ENCODE measurements around the gene RNF207.

Gene RNF207

DNA sequence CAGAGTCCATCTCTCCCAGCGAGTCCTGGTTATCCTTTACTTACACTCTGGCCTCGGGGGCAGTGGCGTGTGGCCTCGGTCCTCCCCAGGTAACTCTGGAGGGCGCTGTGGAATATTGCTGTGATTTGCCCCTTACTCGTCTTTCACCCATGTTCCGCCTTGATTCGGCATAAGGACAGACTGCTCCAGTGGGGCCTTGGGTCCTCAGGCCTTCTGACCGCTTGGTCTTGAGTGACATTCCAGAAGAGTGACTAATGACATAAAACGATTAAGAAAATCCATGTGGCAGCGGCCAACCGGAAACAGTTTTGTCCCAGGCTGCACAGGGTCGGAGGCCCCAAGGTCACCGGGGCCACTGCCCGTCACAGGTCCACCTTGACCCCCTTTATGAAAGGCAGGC lies 18.8 kb downstream of the RNF207 start:
- in situ Hi-C loops (cut with MboI; ENCODE audit: low sequenced_read_pairs) = no loop called here

DNA sequence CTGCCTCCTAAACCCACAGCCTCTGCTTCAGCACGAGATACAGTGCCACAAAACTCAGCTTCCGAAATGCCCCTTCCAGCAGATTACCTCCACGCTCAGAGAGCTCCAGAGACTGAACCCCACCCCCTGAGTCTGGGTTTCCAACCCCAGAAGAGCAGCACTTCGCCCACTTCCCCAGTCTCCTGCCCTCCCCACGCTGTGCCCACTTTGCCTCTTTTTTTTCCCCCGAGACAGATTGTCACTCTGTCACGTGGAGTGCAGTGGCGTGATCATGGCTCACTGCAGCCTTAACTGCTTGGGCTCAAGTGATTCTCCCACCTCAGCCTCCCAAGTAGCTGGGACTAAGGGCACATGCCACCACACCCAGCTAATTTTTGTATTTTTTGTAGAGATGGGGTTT lies 19.7 kb downstream of the RNF207 start:
- in situ Hi-C loops (cut with MboI; ENCODE audit: low sequenced_read_pairs) = no loop called here

DNA sequence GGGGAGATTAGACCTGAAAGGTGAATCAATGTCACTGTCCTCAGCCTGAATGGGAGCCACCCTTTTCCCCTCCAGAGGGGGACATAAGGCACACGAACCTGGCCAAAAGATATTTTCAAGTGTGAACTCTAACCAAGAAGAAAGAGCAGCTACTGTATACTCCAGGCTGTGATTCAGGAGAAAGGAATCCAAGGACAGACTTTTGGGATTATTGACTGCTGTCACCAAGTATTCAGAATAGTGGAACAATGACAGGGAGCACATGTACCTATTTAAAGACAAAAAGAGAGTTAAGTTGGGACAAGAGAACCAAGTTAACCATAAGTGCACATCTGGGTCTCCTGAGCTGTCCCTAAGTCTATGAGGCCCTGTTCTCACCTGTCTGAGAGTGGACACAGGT lies 27.5 kb downstream of the RNF207 start:
- in situ Hi-C loops (cut with MboI; ENCODE audit: low sequenced_read_pairs) = no loop called here

DNA sequence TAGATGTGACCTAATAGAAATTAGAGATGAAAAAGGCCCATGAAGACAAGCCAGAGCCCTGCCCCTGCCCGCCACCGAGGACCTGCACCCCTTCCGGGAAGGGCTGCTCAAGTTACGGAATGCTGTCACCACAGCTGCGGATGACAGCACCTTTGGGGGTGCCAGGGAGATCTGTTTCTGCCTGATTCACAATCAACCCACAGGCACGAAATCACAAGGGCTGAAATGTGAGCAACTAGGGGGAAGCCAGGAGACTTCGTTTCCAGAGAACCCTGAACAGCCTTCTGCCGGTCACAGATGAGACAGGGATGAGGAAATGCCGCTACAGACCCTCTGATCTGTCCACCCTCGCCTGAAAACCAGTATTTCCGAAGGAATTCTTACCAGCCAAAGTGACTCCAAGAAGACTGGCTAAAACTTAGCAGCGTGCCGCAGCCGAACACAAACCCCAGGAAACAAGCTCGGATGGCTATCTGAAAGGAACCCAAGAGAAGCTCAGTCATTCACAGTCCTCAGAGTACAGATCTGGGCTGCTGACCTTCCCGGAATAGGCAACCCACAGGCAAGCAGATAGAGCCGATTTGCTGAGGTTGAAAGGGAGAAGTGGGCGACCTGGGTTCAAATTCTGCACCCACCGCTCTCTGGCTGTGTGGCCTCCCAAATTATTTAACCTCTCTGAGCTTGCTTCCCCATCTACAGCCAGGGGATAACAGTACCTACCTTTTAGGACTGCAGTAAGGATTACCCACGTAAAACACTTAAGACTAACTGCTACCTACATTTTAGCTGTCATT lies 28.8 kb downstream of the RNF207 start:
- in situ Hi-C loops (cut with MboI; ENCODE audit: low sequenced_read_pairs) = no loop called here

DNA sequence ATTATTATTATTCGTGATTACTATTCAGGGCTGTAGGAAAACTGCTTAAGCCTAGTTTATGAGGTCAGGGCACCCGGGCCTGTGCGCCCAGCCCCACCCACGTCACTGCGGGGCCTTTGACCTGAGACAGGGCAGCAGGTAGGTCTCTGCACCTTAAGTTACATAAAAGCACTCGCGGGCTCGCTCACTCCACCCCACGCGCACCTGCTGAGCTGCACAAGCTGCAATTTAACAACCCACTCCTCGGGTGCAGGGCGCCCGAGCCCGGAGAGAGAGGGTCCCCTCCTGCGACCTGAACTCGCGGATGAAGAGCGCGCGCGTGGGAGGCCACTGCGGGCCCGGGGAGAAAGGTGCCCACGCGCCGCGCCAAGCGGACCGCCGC lies 29.4 kb downstream of the RNF207 start:
- in situ Hi-C loops (cut with MboI; ENCODE audit: low sequenced_read_pairs) = no loop called here

DNA sequence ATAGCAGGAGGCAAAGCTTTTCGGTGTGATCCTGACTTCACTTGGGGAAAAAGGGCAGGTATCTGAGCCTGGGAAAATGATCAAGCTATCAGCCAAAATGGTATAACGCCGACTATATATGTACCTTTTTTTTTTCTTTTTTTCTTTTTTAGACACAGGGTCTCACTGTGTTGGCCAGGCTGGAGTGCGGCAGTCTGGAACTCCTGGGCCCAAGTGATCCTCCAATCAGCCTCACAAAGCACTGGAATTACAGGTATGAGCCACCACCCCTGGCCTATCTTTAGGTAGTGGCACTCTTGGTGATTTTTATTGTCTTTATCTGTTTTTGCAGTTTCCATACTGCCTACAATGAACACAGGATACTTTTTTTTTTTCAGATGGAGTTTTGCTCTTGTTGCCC lies 31.2 kb downstream of the RNF207 start:
- in situ Hi-C loops (cut with MboI; ENCODE audit: low sequenced_read_pairs) = no loop called here

DNA sequence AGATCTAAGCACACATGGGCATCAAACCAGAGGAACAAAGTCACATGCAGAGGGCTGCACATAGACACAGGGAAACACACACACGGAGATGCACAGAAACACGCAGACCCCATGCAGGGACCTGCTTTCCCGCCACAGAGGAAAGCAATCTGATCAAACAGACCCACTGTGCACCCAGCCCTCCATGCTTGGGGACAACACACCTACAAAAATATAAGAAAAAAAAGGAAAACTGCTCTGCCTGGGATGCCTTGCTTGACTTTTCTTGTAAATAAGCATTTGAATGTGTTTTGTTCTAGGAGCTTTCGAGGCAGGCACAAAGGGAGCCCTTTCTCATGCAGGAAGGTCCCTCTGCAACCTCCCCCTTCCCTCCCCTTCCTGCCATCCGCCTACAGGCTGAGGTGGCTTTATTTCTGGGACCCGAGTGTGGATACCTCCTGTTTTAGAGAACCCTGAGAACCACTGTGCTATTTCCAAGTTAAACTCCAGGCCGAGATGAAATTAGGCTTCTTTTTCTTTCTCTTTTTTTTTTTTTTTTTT lies 33.4 kb downstream of the RNF207 start:
- in situ Hi-C loops (cut with MboI; ENCODE audit: low sequenced_read_pairs) = no loop called here

DNA sequence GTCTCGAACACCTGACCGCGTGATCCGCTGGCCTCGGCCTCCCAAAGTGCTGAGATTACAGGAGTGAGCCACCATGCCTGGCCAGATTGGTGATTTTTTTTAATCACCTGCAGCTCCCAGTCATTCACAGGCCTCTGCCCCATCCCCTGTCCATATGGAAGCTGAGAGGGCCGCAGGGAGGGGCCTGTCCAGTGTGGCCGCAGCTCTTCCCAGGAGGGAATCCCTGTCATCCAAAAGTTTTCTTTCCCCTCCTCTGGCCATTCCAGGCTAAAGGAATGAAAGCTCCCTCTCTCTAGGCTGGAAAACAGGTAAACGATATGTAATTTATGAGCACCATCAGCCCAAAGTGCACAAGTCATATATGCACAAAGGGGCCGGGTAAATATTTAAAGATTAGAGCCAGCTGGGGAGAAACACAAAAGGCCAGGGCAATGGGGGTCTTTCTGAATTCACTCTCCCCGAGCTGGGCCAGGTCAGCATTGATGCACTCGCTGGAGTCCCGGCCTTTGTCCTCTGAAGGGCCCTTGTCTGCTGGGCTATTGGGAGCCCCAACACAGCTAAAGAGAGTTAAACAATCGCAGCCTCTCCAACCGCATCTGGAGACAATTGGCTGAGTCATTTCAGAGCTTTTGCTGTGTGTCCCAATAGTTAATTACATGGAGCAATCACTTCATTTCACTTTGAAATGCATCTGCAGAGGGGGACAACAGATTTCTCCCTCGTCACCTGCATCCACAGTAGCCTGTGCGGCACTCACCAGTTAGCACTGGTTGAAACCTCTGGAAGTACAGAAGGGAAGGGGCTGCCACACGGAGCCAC lies 34.2 kb downstream of the RNF207 start:
- in situ Hi-C loops (cut with MboI; ENCODE audit: low sequenced_read_pairs) = no loop called here

DNA sequence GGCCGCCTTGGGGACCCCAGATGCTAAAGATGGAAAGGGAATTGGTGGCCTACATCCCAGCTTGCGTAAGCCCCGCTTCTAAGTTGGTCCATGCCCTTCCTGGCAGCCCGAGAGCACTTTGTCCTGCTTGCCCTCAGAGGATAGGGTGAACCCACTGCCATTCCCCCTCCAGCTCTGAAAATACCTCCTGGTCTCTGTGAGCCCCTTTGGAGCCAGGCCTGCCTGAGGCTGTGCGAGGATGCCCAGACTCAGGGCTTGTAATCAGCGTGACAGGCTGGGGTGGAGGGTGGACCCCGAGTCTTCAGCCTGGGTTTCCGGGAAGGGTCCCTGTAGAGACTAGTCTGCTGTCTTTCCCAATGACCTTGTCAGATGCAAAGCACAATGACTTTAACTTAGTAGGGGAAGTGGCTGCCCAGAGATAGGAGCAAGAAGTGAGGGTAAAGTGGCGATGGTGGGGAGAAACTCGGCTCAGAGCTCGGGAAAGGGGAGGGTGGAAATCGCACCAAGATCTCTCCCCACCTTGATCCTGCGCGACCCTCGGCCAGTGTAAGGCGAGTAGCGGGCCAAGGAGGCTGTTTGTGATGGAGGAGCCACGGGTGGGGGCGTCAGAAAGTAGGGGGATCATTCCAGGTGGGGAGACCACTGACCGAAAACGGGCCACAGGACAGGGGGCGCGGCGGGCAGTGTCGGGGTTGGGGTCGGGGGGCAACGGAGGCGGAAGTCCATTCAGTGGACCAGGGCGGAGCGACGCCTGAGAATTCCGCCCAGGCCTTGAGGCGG lies 35.4 kb downstream of the RNF207 start:
- in situ Hi-C loops (cut with MboI; ENCODE audit: low sequenced_read_pairs) = no loop called here

DNA sequence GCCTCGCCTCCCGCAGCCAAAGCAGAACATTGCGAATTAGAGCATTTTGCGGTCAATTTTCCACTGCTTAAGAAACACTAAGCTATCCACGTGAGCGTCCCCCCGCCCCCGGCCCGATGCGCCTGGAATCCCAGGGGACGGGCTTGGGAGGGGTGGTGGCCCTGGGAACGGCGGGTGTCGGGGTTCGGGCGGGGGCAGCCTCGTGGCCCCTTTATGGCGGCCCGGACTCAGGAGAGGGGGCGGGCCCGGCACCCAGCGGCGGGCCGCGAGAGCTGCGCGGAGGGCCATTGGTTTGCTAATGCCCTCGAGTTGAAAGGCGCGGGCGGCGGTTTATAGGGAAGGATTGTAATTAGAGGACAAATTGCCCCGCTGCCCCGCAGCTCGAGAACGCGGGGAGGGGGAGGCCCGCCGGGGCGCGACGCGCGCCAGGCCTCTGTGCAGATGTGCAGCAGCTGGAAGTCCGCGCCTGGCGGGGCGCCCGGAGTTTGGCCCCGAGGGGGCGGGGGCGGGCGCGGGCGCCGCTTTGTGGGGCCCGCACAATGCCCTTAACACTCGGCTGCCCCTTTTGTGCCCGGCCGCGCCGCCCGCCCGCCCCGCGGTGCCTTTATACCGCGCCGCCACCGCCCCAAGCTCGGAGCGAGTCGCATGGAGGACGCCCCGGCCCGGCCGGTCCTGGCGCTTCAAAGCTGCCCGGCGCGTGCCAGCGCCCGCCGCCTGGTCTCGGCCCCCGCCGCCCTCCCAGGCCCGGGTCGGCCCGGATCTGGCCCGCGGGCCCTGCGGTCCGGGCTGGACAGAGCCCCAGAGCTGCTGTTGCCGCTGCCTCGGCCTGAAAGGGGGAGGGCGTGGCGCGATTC lies 36.2 kb downstream of the RNF207 start:
- in situ Hi-C loops (cut with MboI; ENCODE audit: low sequenced_read_pairs) = no loop called here

DNA sequence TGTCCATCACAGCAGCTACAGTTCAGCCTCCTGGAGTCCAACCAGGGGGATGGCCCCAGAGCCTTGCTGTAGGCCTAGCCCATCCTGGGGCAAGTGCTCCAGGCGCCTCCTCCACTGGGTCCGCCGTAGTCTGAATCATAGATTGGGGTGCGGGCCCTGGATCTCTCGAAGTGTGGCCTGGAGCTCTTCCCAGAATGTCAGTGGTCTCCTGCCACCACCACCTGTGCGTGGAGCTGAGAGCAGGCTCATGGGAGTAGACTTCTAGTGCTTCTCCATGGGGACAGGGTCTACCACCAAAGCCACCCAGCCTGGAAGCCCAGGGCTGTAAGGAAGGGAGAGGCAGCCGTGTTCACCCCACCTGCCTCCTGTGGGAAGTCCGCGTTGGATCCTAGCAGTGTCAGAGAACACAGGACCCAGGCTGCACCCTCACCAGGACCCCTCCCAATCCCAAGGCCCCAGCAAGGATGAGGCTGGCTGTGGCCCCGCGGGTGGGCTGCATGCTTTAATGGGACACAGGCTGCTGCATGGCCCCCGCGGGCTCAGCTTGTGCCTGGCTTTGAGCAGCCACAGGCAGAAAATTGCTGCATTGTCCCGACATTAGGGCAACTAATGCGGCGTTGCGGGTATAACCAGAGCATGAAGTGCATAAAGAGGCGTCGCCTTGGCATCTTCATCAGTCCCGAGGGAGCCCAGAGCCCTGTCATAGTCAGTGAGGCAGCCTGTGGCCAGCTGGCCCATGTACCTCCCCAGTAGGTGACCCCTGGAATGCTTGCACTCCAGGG lies 37.3 kb downstream of the RNF207 start:
- in situ Hi-C loops (cut with MboI; ENCODE audit: low sequenced_read_pairs) = no loop called here

DNA sequence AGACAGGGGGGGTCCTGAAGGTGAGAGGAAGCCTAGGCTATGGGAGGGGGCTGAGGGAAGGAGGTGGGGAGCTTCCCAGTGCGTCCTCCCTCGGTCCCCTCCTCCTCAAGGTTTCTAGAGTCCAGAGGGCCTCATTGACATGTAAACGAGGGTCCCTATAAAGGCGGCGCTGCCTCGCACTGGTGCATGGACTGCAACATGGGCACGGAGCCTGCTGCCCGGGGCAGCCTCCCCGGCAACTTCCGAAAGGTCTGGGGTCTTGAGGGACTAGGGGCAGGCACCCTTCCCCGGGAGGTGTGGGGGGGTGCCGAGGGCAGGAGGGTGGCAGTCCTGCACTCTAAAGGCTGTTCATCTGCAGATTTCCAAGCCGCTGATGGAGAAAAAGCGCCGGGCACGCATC lies 38.1 kb downstream of the RNF207 start, which contains the start of gene HES3:
HES3 (plus strand) TSS at position 187 of the 400 bp plus-strand sequence; CDS start at position 374, 187 bp downstream.
- in situ Hi-C loops (cut with MboI; ENCODE audit: low sequenced_read_pairs) = no loop called here

DNA sequence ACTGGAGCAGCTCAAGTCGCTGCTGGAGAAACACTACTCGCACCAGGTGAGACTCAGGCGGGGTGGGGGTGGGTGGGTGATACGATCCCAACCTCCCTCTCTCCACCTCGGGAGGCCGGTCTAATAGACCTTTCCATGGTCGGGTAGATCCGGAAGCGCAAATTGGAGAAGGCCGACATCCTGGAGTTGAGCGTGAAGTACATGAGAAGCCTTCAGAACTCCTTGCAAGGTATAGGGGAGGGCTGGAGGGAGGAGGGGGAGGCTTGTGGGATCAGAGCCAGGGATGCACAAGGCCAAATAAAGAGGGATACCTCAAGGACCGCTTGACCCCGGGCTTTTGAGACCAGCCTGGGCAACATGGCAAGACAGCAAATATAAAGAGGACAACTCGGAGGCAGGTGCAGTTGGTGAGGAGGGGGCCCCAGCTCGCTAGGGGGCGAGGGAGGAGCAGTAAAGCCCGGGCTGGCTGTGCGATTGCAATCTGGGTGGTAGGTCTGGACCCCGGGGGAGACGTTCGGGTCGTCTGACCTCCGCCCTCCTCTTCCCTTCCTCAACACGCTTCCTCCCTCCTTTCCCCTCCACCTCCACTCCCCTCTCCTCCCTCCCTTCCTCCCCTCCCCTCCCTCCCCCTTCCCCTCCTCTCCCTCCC lies 38.6 kb downstream of the RNF207 start:
- in situ Hi-C loops (cut with MboI; ENCODE audit: low sequenced_read_pairs) = no loop called here

DNA sequence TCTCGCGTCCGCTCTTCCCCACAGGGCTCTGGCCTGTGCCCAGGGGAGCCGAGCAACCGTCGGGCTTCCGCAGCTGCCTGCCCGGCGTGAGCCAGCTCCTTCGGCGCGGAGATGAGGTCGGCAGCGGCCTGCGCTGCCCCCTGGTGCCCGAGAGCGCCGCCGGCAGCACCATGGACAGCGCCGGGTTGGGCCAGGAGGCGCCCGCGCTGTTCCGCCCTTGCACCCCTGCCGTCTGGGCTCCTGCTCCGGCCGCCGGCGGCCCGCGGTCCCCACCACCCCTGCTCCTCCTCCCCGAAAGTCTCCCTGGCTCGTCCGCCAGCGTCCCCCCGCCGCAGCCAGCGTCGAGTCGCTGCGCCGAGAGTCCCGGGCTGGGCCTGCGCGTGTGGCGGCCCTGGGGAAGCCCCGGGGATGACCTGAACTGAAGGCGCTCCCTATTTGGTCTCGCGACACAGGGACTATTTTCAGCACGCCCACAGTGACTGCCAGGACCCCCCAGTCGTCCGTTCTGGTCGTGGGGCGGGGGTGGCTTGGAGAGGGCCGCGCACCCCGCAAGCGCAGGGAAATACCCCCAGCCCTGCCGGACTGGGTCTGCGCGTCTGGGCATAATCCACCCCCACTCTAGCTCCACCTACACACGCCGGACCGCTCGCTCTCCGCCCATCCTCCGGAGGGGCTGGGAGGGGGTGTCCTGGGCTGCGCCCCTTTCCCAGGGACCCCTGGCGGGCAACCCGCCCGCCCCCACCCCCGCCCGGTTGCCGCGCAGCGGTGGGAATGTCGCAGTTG lies 39.4 kb downstream of the RNF207 start:
- in situ Hi-C loops (cut with MboI; ENCODE audit: low sequenced_read_pairs) = no loop called here

DNA sequence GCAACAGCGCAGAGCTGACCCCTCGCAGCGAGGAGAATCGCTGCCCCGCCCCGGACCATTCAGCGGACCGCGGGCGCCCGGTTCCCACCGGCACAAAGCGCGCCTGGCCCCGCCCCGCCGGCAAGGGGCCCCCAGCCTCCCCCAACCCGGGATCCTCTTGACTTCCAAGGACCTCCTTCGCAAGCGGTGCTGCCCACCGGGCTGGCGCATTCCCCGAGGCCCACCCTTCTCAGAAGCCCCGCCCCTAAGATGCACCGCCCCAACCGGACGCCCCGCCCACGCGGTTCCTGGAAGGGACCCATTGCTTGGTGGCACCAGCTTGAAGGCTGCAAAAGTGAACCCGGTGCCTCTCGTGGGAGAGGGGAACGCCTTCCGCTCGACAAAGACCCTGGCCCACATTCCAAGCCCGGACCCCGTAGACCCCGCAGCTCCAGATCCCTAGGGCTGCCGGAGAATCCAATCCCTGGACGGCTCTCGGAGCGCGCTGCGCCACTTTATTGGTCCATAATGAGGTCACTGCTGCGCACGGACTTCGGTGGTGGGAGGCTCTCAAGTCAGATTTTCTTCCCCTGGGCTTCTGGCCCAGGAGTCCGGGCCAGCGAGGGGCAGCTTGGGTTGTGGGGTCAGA lies 40.1 kb downstream of the RNF207 start:
- in situ Hi-C loops (cut with MboI; ENCODE audit: low sequenced_read_pairs) = no loop called here

DNA sequence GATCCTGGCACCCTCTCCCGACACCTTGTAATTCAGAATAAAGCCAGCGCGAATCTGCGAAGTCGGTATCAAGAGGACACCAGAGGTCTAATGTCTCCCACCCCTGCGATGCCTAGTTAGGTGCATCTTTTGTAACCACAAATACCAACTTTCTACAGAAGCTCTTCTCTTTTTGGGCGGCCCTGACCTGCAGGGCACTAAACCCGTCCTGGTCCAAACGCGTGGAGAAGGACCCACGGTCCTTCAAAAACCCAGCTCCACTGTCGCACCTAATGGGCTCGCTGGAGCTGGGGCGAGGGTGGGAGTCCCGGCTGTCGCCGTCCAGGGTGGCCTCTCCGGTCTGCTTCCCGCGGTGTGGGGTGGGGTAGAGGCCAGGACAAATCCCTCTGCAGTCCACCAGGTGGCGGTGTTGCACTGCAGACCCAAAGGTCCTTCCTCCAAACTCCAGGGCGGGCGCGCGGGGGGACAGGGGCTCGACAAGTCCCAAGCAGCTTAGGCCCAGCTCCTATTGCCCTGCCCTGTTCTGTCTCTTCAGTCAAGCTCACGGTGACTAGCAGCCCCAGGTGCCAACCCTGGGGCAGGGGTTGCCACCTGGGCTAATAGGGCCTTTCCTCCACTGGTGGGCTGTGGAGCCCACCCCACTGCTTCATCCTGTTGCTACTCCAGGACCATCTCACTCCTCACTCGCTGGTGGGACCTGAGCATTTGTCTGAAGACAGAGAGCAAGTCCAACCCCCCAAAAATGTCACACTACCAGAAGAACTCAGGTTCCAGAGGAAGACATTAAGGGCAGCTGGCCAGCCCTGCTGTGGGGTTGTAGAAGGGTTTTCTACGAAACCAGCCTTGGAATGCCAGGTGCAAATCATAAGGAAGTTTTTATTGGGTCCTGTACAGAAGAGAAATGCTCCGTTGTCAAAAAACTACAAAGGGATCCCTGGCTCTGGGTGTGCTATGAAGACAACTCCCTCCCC lies 40.9 kb downstream of the RNF207 start:
- in situ Hi-C loops (cut with MboI; ENCODE audit: low sequenced_read_pairs) = no loop called here

DNA sequence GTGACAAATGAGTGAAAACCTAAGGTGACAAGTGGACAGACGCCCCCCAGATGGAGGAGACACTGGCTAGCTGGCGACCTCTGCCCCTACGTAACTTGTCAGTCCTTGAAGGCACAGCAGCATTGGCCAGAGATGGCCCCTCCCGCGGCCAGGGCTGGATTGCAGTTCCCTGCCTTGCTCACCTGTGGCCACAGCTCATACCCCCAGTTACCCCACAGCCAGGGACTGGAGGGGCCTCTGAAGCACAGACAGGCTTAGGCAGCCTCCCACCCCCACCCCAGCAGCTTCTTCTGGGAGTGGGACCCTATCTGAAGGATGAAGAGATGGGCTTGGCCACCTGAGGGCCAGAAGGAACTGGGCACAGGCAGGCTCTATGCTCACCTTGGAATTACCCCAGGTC lies 41.7 kb downstream of the RNF207 start:
- in situ Hi-C loops (cut with MboI; ENCODE audit: low sequenced_read_pairs) = no loop called here

Data from hTERT RPE-1 (cell line).